Colonic mucosa (tissue), 4 donors: Measurements from ENCODE around the gene TRPV2. TPM values are rescaled to one million over a fixed set of nuclear protein-coding genes. Genes with fewer than 3 reads are reported as not detected.

ENCODE experiments used
- DNase-seq: peaks from one replicate; pipeline ENCODE4 v3.0.0-alpha.2; 2020
- H3K27ac ChIP-seq: fragments of 200-600 bp; one replicate; pipeline ENCODE4 v1.8.0; 2021
- H3K27me3 ChIP-seq: fragments of 200-600 bp; one replicate; pipeline ENCODE4 v1.8.0; 2021
- H3K36me3 ChIP-seq: fragments of 200-600 bp; one replicate; pipeline ENCODE4 v1.8.0; 2021
- H3K4me1 ChIP-seq: fragments of 200-600 bp; one replicate; pipeline ENCODE4 v1.8.0; 2021; ENCODE audit warnings: mild to moderate bottlenecking
- H3K4me3 ChIP-seq: fragments of 200-600 bp; one replicate; pipeline ENCODE4 v1.8.0; 2021
- H3K9ac ChIP-seq, 2 donors: one replicate each; pipeline ENCODE4 v1.7.0; 2013; ENCODE audit warnings: control low read depth in 2 of 2, low read depth in 2 of 2, low read length in 2 of 2
- H3K9me3 ChIP-seq: fragments of 200-600 bp; one replicate; pipeline ENCODE4 v1.8.0; 2021
- intact Hi-C: fragments of 100-400 bp; cut with DNase I; formaldehyde crosslinking; loops from one replicate; pipeline ENCODE4 v1.14.1; 2022
- total RNA-seq, 2 donors: library from RNA; stranded (reverse); fragmentation: NEBNext Ultra II Directional in 1 of 2; extraction: Animal tissue kit (Norgen Biotek cat#: 25700) in 1 of 2; gene quantifications; one replicate each; pipeline ENCODE4 v1.2.1, GENCODE V29; 2021
- TF ChIP-seq, protein P1 (sequence below): fragments of 200-600 bp; IDR thresholded peaks from one replicate; pipeline ENCODE4 v1.8.0; 2022; ENCODE audit warnings: antibody characterized with exemption, mild to moderate bottlenecking
- donor health status: healthy.
- donor health status: DM: no; HTN: no; CAD: no.
- donor health status: DM: no; HTN: no; CAD: no.

Gene TRPV2
- total RNA-seq, 2 donors from 2014 or later = 5.4 to 7.4 TPM

DNA sequence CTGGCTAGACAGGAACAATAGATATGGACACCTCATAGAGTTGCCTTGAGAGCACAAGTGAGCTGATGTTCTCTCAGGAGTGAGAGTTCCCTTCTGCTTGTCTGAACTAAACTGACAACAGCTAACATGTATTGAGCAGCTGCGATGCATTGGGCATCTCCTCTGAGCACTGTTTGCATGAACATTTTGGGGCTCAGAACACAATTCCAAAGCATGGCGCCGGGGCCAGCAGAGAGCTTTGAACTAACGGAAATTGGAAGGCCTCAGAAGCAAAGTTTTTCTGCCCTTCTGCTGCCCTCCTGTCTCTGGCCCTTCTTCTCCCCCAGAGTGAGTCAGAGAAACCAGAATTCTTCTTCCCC, 38.1 kb downstream of the TRPV2 start:
- Histone ChIP-seq H3K4me3 (no peak overlapping the region), H3K36me3 (peaks cover 2% of the 10 kb centered on the region), H3K9me3 (no peaks in the 10 kb centered on the region), H3K4me1 (no peaks in the 10 kb centered on the region), H3K27ac (no peak overlapping the region), H3K9ac (no peak overlapping the region), H3K27me3 (no peaks in the 10 kb centered on the region)
- intact Hi-C loops = loop anchor here (2.0 kb wide), 1 partner anchor 69 kb away; no protein-coding TSS in a partner anchor
- no peak for DNase-seq
- TF ChIP-seq, protein P1, sequence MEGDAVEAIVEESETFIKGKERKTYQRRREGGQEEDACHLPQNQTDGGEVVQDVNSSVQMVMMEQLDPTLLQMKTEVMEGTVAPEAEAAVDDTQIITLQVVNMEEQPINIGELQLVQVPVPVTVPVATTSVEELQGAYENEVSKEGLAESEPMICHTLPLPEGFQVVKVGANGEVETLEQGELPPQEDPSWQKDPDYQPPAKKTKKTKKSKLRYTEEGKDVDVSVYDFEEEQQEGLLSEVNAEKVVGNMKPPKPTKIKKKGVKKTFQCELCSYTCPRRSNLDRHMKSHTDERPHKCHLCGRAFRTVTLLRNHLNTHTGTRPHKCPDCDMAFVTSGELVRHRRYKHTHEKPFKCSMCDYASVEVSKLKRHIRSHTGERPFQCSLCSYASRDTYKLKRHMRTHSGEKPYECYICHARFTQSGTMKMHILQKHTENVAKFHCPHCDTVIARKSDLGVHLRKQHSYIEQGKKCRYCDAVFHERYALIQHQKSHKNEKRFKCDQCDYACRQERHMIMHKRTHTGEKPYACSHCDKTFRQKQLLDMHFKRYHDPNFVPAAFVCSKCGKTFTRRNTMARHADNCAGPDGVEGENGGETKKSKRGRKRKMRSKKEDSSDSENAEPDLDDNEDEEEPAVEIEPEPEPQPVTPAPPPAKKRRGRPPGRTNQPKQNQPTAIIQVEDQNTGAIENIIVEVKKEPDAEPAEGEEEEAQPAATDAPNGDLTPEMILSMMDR = peak; percentile 2

DNA sequence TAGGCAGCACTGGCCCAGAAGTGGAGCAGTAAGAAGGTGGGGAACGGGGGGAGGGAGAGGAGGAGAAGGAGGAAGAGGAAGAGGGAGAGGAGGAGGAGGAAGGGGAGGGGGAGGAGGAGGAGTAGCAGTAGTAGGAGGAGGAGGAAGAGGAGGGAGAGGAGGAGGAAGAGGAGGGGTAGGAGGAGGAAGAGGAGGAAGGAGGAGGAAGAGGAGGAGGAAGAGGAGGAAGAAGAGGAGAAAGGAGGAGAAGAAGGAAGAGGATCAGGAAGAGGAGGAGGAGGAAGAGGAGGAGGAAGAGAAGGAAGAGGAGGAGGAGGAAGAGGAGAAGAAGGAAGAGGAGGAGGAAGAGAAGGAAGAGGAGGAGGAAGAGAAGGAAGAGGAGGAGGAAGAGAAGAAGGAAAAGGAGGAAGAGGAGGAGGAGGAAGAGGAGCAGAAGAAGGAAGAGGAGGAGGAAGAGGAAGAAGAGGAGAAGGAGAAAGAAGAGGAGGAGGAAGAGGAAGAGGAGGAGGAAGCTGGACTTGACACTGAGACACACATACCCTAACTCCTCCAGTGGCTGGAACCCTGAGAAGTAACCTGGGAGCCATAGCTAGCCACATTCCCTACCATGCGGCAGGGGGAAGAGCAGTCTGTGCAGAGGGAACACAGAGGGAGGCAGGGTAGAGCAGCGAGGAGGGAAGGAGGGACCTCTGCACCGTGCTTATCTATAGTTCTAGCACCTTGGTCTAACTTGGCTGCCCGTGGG, 40.8 kb downstream of the TRPV2 start:
- Histone ChIP-seq H3K4me1 (no peaks in the 10 kb centered on the region), H3K27ac (no peak overlapping the region), H3K9me3 (no peaks in the 10 kb centered on the region), H3K4me3 (no peak overlapping the region), H3K36me3 (no peaks in the 10 kb centered on the region), H3K27me3 (no peaks in the 10 kb centered on the region), H3K9ac (no peak overlapping the region)
- DNase-seq = no peak
- intact Hi-C loops = no loop called here
- TF ChIP-seq, protein P1 = no peak

DNA sequence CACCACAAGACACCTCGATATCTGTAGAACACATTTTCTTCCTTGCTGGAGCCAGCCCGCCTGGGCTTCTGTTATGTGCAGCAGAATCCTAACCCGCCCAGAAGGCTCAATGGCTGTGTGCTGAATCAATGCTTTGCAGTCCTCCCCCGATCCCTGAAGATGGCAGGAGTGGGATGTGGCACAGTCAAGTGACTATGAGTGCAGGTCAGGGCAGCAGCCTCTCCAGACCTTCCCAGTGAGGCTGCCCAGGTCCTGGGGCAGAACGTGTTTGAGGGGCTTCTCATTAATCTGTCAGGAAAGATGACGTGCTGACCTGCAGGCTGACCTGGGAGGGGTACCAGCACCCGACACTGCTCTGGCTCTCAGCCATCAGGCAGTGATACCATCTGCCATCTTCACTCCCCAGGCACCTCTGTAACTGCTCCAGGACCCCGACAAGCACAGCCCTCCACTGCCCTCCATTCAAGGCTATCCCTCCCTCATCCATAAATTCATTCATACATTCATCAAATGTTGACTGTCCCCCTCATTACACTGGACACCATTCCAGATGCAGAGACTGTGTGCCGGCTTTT, 41.5 kb downstream of the TRPV2 start:
- H3K36me3 ChIP-seq = no peaks in the 10 kb centered on the region
- intact Hi-C loops = no loop called here
- no peak overlapping the region for H3K9ac ChIP-seq
- TF ChIP-seq, protein P1 = no peak
- H3K9me3 ChIP-seq = no peaks in the 10 kb centered on the region
- no peak overlapping the region for H3K27ac ChIP-seq
- no peaks in the 10 kb centered on the region for H3K27me3 ChIP-seq
- H3K4me1 ChIP-seq = no peaks in the 10 kb centered on the region
- DNase-seq = no peak
- no peak overlapping the region for H3K4me3 ChIP-seq

DNA sequence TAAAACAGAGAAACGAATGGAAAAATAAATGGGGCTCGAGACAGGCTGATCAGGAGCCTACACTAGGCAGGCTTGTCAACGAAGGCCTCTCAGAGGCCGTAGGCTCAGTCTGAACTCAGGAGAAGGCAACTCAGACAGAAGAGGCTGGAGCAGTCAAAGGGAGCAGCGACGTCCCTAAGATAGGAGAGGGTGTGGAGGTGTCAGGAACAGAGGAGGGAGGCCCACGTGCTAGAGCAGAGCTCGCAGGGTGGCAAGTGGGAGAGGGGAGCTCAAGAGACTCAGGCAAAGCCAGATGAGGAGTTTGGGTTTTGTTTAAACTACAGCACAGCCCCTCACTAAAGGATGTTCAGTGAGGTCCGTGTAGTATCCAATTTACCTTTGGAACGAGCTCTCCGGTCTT, 43.9 kb downstream of the TRPV2 start:
- Histone ChIP-seq H3K27me3 (no peaks in the 10 kb centered on the region), H3K9me3 (no peaks in the 10 kb centered on the region), H3K27ac (no peak overlapping the region), H3K36me3 (no peaks in the 10 kb centered on the region), H3K4me3 (no peak overlapping the region), H3K4me1 (peaks cover 8% of the 10 kb centered on the region), H3K9ac (no peak overlapping the region)
- intact Hi-C loops = no loop called here
- TF ChIP-seq, protein P1 = no peak
- DNase-seq = no peak

DNA sequence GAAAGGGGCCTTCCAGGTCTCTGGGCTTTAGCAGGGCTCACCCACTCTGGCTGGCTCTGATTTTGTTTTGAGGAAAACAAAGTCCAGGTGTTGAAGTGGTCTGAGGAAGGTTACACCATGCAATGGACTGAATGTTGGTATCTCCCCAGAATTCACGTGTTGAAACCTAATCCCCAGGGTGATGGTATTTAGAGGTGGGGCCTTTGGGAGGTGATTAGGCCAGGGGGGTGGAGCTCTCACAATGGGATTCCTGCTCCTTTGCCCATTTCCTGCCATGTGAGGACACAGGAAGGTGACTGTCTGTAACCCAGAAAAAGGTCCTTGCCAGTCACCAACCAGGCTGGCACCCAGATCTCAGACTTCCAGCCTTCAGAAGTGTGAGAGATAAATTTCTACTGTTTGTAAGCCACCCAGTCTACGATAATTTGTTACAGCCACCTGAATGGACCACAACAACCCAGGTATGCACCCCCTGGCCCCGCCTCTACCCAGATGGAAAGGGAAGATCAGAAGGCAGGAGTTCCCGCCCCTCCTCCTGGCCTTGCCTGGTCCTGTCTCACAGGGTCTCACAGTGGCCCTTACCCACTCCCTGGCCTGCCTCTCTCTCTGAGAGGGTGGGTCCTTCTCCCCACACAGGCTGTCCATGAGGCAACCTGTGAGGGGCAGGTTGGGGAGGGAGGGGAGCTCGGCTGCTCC, 44.6 kb downstream of the TRPV2 start:
- no peak overlapping the region for H3K27ac ChIP-seq
- H3K27me3 ChIP-seq = no peaks in the 10 kb centered on the region
- no peaks in the 10 kb centered on the region for H3K9me3 ChIP-seq
- no peak overlapping the region for H3K4me3 ChIP-seq
- TF ChIP-seq, protein P1 = no peak
- H3K36me3 ChIP-seq = no peaks in the 10 kb centered on the region
- intact Hi-C loops = no loop called here
- DNase-seq = no peak
- H3K9ac ChIP-seq = no peak overlapping the region
- H3K4me1 ChIP-seq = peaks cover 11% of the 10 kb centered on the region
